Kidney epithelial cell (primary cell): ENCODE measurements around the gene MYLIP. TPM values are rescaled to one million over a fixed set of nuclear protein-coding genes. Genes with fewer than 3 reads are reported as not detected.
A peak's percentile ranks its signal among the peaks of the same experiment; 100 is the strongest.
"Not testable (repeated sequence)": the region's sequence is repeated elsewhere in the genome, so short reads cannot be mapped to it uniquely, and the experiment has no call there.

Experiments used
- DNase-seq: peaks from one replicate; pipeline ENCODE4 v3.0.0-alpha.2; 2010; ENCODE audit warnings: low read depth
- H3K27me3 ChIP-seq: 2 replicates; pipeline ENCODE4 v1.6.0; 2011; ENCODE audit warnings: low read length; ENCODE audit not compliant: control insufficient read depth, insufficient read depth
- H3K36me3 ChIP-seq: 2 replicates; pipeline ENCODE4 v1.5.1; 2011; ENCODE audit warnings: low read length; ENCODE audit not compliant: control insufficient read depth, insufficient read depth
- H3K4me3 ChIP-seq: 2 replicates; pipeline ENCODE4 v1.5.1; 2011; ENCODE audit warnings: low read depth, mild to moderate bottlenecking, control low read depth, low read length
- CTCF ChIP-seq: IDR thresholded peaks from 2 replicates; pipeline ENCODE4 v1.5.1; 2011; ENCODE audit warnings: mild to moderate bottlenecking, moderate library complexity, low read length, control low read depth, inconsistent platforms; ENCODE audit not compliant: insufficient read depth, poor library complexity, severe bottlenecking
- total RNA-seq: library from RNA; depleted of rRNA; stranded (reverse); fragments of >200 nt; gene quantifications from 2 replicates; pipeline ENCODE4 v1.2.3, GENCODE V29; 2015

Gene MYLIP
- total RNA-seq, 1 donor from 2014 or later = 5.2 TPM

GRCh38 chr6:16168858-16169257, 40.0 kb downstream of the MYLIP start:
- TF ChIP-seq CTCF = peak; percentile 73
- Histone ChIP-seq H3K27me3 (no peaks in the 10 kb centered on the region), H3K4me3 (no peak overlapping the region), H3K36me3 (no peaks in the 10 kb centered on the region)
- DNase-seq = no peak

- no peak for TF ChIP-seq CTCF
- no peaks in the 10 kb centered on the region for H3K36me3 ChIP-seq
- H3K4me3 ChIP-seq = no peak overlapping the region
- DNase-seq = no peak
- no peaks in the 10 kb centered on the region for H3K27me3 ChIP-seq
Observed at GRCh38 chr6:16171400-16171799, 42.5 kb downstream of the MYLIP start.

DNA sequence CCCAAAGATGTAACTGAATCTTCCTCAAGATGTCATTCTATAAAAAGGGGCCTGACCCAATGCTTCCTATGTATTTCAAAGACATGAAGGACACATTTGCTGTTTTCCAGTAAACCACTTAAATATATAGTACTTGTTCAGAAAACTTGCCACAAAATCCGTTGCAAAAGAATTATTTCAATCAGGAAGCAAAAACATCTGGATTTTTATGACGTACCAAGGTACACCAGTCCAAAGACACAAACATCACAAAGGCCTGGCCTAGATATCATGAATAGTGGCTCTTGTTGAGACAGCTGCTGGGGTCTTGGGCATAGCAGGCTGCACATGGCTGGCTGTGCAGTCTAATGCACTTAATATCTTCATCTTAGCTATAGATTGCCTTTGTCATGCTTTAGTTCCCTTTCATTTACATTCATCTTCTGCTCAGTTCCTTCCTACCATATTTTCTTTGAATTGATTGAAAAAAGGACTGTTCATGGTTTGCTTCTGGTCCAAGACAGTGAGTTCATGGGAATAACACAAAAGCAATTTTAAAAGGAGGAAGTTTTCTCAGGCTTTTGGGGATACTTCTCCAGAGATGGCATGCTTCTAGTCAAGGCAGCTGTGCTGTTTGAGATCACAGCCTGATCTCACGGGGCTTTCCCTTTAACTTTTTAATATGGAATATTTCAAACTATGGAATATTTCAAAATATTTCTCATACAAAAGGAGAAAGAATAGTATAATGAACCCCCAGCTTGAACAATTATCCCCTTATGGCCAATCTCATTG, 44.5 kb downstream of the MYLIP start:
- Histone ChIP-seq H3K4me3 (no peak overlapping the region), H3K36me3 (no peaks in the 10 kb centered on the region), H3K27me3 (no peaks in the 10 kb centered on the region)
- no peak for TF ChIP-seq CTCF
- DNase-seq = no peak

DNA sequence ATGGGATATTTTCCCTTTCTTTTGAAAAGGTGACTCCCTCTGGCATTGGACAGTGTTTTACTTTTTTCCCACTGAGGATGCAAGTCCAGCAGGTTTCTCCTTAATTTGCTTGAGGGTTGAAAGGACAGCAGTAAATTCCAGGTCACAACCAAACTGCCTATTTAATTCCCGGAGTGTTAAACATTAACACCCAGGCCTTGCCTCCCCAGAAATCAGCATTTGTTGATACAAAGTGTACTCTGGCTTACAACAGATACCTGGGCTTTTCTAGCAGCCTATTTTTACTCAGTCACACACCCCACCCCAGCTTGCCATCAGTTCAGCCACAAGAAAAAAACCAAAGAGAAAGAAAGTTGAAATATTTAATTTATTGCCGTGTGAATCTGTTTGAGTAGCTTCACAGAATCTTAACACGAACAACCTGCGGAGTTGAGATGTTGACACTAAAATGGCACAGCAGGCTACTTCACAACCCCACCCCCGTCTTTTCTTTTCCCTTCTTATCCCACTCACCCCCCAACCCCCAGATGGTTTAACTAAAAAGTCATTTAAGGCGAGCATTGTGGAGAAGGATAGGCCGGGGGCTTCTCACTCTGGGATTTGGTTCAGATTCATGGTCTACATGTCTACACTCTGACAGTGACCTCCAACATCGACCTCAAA, 45.7 kb downstream of the MYLIP start:
- no peaks in the 10 kb centered on the region for H3K27me3 ChIP-seq
- TF ChIP-seq CTCF = no peak
- no peaks in the 10 kb centered on the region for H3K36me3 ChIP-seq
- H3K4me3 ChIP-seq = no peak overlapping the region
- DNase-seq = no peak

DNA sequence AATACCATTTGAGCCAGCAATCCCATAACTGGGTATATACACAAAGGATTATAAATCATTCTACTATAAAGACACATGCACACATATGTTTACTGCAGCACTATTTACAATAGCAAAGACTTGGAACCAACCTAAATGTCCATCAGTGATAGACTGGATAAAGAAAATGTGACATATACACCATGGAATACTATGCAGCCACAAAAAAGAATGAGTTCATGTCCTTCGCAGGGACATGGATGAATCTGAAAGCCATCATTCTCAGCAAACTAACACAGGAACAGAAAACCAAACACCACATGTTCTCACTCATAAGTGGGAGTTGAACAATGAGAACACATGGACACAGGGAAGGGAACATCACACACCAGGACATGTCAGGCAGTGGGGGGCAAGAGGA, 47.7 kb downstream of the MYLIP start:
- H3K36me3 ChIP-seq, DNase-seq, H3K27me3 ChIP-seq, H3K4me3 ChIP-seq: not testable (repeated sequence)

GRCh38 chr6:16177881-16178280, 49.0 kb downstream of the MYLIP start:
- Histone ChIP-seq H3K4me3 (no peak overlapping the region), H3K36me3 (no peaks in the 10 kb centered on the region), H3K27me3 (no peaks in the 10 kb centered on the region)
- TF ChIP-seq CTCF = no peak
- no peak for DNase-seq
